SK-N-SH (cell line): ENCODE results near the gene PDE4D. TPM values are rescaled to one million over a fixed set of nuclear protein-coding genes. Genes with fewer than 3 reads are reported as not detected.

ENCODE experiments used
- CTCF ChIA-PET: fragments of 300-600, 350-600 bp; formaldehyde crosslinking; extraction: SDS; loops from one replicate; lab custom pipeline; 2021; lab: Yijun Ruan, JAX
- POLR2A ChIA-PET: fragments of 350-600 bp; sonication (Branson Sonifier 250); formaldehyde crosslinking; extraction: SDS; loops from one replicate; lab custom pipeline; 2020; ENCODE audit warnings: antibody characterized with exemption, inconsistent platforms; lab: Yijun Ruan, JAX
- DNase-seq: peaks from one replicate; pipeline ENCODE4 v3.0.0; 2012
- H2AFZ ChIP-seq: fragments of 200-600 bp; sonication (generic); 2 replicates; pipeline ENCODE4 v1.8.1; 2016; ENCODE audit warnings: antibody characterized with exemption, mild to moderate bottlenecking, low read depth
- H3F3A ChIP-seq: fragments of 200-600 bp; sonication (generic); replicated peaks from 2 replicates; pipeline ENCODE3; 2016; ENCODE audit warnings: antibody characterized with exemption, mild to moderate bottlenecking; ENCODE audit not compliant: insufficient read depth
- H3K27ac ChIP-seq, 2 experiments: fragments of 200-500 bp in 1 of 2; fragments of 200-600 bp in 1 of 2; sonication (Bioruptor generic) in 1 of 2; sonication (generic), shearing (Covaris generic) in 1 of 2; 2 replicates each; pipeline versions ENCODE4 v1.5.1 to v1.6.1; 2014 to 2016; ENCODE audit warnings: low read depth in 2 of 2, inconsistent platforms in 1 of 2, low read length in 1 of 2, mild to moderate bottlenecking in 1 of 2, mixed read lengths in 1 of 2
- H3K27me3 ChIP-seq: fragments of 200-600 bp; sonication (generic), shearing (Covaris generic); 2 replicates; pipeline ENCODE4 v1.6.1; 2016; ENCODE audit warnings: mixed run types; ENCODE audit not compliant: insufficient read depth
- H3K36me3 ChIP-seq, 2 experiments: fragments of 200-500 bp in 1 of 2; fragments of 200-600 bp in 1 of 2; sonication (Bioruptor generic) in 1 of 2; sonication (generic) in 1 of 2; replicated peaks in 1 of 2; 2 replicates each; pipeline versions ENCODE3 to v1.5.1; 2014 to 2016; ENCODE audit warnings: low read length in 1 of 2, mild to moderate bottlenecking in 1 of 2; ENCODE audit not compliant: insufficient read depth in 2 of 2, control insufficient read depth in 1 of 2
- H3K4me1 ChIP-seq, 2 experiments: fragments of 200-500 bp in 1 of 2; fragments of 200-600 bp in 1 of 2; sonication (Bioruptor generic) in 1 of 2; sonication (generic), shearing (Covaris generic) in 1 of 2; 2 replicates each; pipeline versions ENCODE4 v1.5.1 to v1.6.1; 2014 to 2016; ENCODE audit warnings: low read depth in 1 of 2, low read length in 1 of 2, mixed run types in 1 of 2; ENCODE audit not compliant: insufficient read depth in 2 of 2, control insufficient read depth in 1 of 2
- H3K4me2 ChIP-seq: fragments of 200-600 bp; sonication (generic), shearing (Covaris generic); 2 replicates; pipeline ENCODE4 v1.6.1; 2017; ENCODE audit warnings: mixed run types
- H3K4me3 ChIP-seq, 2 experiments: fragments of 200-500 bp in 1 of 2; fragments of 200-600 bp in 1 of 2; sonication (Bioruptor generic) in 1 of 2; sonication (generic), shearing (Covaris generic) in 1 of 2; 2 replicates each; pipeline versions ENCODE4 v1.5.1 to v1.8.1; 2014 to 2016; ENCODE audit warnings: low read depth in 2 of 2, inconsistent platforms in 1 of 2, low read length in 1 of 2, mild to moderate bottlenecking in 1 of 2, mixed read lengths in 1 of 2, moderate library complexity in 1 of 2
- H3K79me2 ChIP-seq: fragments of 200-600 bp; sonication (generic); 2 replicates; pipeline ENCODE4 v1.8.1; 2017; ENCODE audit warnings: mild to moderate bottlenecking; ENCODE audit not compliant: insufficient read depth
- H3K9ac ChIP-seq: fragments of 200-600 bp; sonication (generic); 2 replicates; pipeline ENCODE4 v1.6.1; 2017; ENCODE audit warnings: mixed run types
- H3K9me2 ChIP-seq: fragments of 200-600 bp; sonication (generic); 2 replicates; pipeline ENCODE4 v1.6.1; 2017; ENCODE audit warnings: mixed run types
- H3K9me3 ChIP-seq: fragments of 200-600 bp; sonication (generic); 2 replicates; pipeline ENCODE4 v1.6.1; 2017; ENCODE audit warnings: mixed run types, mild to moderate bottlenecking, moderate library complexity
- H4K20me1 ChIP-seq: fragments of 200-600 bp; sonication (generic); 2 replicates; pipeline ENCODE4 v1.6.1; 2017; ENCODE audit warnings: mild to moderate bottlenecking, mixed run types; ENCODE audit not compliant: insufficient read depth
- FOSL2 ChIP-seq: IDR thresholded peaks from 2 replicates; pipeline ENCODE4 v1.4.0; 2012; ENCODE audit warnings: low read depth, mild to moderate bottlenecking, moderate library complexity, borderline replicate concordance
- GABPA ChIP-seq: IDR thresholded peaks from 2 replicates; pipeline ENCODE4 v1.4.0; 2012; ENCODE audit warnings: low read depth, mild to moderate bottlenecking
- MEF2A ChIP-seq: IDR thresholded peaks from 2 replicates; pipeline ENCODE4 v1.4.0; 2012; ENCODE audit warnings: low read depth, borderline replicate concordance
- NFIC ChIP-seq: IDR thresholded peaks from 2 replicates; pipeline ENCODE4 v1.4.0; 2012; ENCODE audit warnings: borderline replicate concordance
- SIN3A ChIP-seq: IDR thresholded peaks from 2 replicates; pipeline ENCODE4 v1.6.1; 2012; ENCODE audit warnings: low read depth, mild to moderate bottlenecking, low read length, moderate library complexity, borderline replicate concordance
- TAF1 ChIP-seq: IDR thresholded peaks from 2 replicates; pipeline ENCODE4 v1.6.1; 2012; ENCODE audit warnings: low read depth, mild to moderate bottlenecking, low read length, moderate library complexity, borderline replicate concordance
- YY1 ChIP-seq: IDR thresholded peaks from 2 replicates; pipeline ENCODE4 v1.4.0; 2012; ENCODE audit warnings: low read depth, mild to moderate bottlenecking
- WGBS: methylation state at CpG from one replicate; pipeline ENCODE4 v1.1.6; 2017; ENCODE audit warnings: low lambda C conversion rate; 5-methylcytosine and 5-hydroxymethylcytosine counted together
- polyA plus RNA-seq, 3 experiments: library from polyadenylated mRNA; depleted of rRNA; stranded (reverse); fragments of >200 nt; gene quantifications; 2 replicates each; pipeline ENCODE4 v1.2.3, GENCODE V29; 2012
- TF ChIP-seq, protein P1 (sequence below): IDR thresholded peaks from 2 replicates; pipeline ENCODE4 v1.4.0; 2012; ENCODE audit warnings: low read depth, borderline replicate concordance
- TF ChIP-seq, protein P2 (sequence below): IDR thresholded peaks from 2 replicates; pipeline ENCODE4 v1.6.1; 2012; ENCODE audit warnings: mild to moderate bottlenecking, low read depth, low read length, moderate library complexity
- TF ChIP-seq, protein P3 (sequence below): IDR thresholded peaks from 2 replicates; pipeline ENCODE4; 2012

PDE4D gene
- polyA plus RNA-seq, 1 of the 3 experiments (the other 2 are of a cell fraction), result 2.4 TPM

DNA sequence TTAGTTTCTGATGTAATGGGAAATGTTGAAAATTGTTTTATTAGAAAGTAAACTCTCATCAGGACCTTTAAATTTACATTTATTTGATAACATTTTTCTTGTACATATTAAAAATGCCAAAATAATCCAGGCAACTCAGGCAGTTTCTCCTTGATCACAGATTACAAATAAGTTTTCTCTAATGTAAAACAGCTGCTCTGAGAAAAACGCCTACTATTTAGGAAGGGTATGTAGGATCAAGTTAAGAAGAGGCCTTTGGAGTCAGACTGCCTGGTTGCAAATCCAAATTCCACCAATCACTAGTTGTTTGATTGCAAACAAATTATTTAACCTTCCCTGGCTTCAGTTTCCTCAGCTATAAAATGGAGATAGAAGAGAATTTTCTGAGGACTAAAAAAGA is 610.8 kb downstream of the PDE4D start:
- DNase-seq, result no peak
- Histone ChIP-seq H3K4me1 (no peaks in the 10 kb centered on the region), H3K9me3 (no peaks in the 10 kb centered on the region), H2AFZ (no peak overlapping the region), H3F3A (no peaks in the 10 kb centered on the region), H3K27me3 (no peaks in the 10 kb centered on the region), H3K4me2 (no peak overlapping the region), H4K20me1 (no peaks in the 10 kb centered on the region), H3K79me2 (no peaks in the 10 kb centered on the region), H3K36me3 (no peaks in the 10 kb centered on the region), H3K27ac (no peak overlapping the region), H3K4me3 (no peak overlapping the region), H3K9me2 (no peaks in the 10 kb centered on the region), H3K9ac (no peak overlapping the region)
- 52% methylated on average over 1 of the region's 1 CpG for whole genome bisulfite sequencing
- CTCF ChIA-PET, result no interaction called here
- POLR2A ChIA-PET, result no interaction called here
- no peak for TF ChIP-seq MEF2A
- TF ChIP-seq YY1, result no peak
- TF ChIP-seq SIN3A, result no peak

DNA sequence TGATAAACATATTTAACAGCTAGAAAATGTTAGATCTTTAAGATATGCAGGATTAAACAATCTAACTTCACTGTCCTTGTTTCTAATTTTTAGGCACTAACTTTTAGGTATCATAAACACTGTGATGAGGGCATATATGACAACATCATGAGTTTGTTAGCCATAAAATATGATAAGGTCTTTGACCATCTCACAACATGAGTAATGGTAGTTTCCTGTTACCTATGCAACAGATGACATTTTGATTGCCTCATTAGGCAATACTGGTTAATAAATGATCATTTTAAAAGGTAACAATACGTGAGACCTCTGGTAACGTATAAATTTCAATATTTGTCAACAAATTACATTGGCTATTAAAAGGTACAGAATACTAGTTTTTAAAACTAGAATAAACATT is 613.5 kb downstream of the PDE4D start:
- Histone ChIP-seq H3K27me3 (no peaks in the 10 kb centered on the region), H3K9me2 (no peaks in the 10 kb centered on the region), H3K27ac (no peak overlapping the region), H3K4me2 (no peak overlapping the region), H2AFZ (no peak overlapping the region), H3K9ac (no peak overlapping the region), H3K9me3 (no peaks in the 10 kb centered on the region), H4K20me1 (no peaks in the 10 kb centered on the region), H3K79me2 (no peaks in the 10 kb centered on the region), H3K4me3 (no peak overlapping the region), H3K4me1 (peaks cover 0 to 2% of the 10 kb centered on the region in 2 experiments; a peak in 1 of 4 replicates), H3F3A (no peaks in the 10 kb centered on the region), H3K36me3 (no peaks in the 10 kb centered on the region)
- TF ChIP-seq NFIC (no peak), GABPA (no peak), TAF1 (no peak), FOSL2 (no peak)
- TF ChIP-seq, protein P1, sequence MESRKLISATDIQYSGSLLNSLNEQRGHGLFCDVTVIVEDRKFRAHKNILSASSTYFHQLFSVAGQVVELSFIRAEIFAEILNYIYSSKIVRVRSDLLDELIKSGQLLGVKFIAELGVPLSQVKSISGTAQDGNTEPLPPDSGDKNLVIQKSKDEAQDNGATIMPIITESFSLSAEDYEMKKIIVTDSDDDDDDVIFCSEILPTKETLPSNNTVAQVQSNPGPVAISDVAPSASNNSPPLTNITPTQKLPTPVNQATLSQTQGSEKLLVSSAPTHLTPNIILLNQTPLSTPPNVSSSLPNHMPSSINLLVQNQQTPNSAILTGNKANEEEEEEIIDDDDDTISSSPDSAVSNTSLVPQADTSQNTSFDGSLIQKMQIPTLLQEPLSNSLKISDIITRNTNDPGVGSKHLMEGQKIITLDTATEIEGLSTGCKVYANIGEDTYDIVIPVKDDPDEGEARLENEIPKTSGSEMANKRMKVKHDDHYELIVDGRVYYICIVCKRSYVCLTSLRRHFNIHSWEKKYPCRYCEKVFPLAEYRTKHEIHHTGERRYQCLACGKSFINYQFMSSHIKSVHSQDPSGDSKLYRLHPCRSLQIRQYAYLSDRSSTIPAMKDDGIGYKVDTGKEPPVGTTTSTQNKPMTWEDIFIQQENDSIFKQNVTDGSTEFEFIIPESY, result no peak
- TF ChIP-seq, protein P2, sequence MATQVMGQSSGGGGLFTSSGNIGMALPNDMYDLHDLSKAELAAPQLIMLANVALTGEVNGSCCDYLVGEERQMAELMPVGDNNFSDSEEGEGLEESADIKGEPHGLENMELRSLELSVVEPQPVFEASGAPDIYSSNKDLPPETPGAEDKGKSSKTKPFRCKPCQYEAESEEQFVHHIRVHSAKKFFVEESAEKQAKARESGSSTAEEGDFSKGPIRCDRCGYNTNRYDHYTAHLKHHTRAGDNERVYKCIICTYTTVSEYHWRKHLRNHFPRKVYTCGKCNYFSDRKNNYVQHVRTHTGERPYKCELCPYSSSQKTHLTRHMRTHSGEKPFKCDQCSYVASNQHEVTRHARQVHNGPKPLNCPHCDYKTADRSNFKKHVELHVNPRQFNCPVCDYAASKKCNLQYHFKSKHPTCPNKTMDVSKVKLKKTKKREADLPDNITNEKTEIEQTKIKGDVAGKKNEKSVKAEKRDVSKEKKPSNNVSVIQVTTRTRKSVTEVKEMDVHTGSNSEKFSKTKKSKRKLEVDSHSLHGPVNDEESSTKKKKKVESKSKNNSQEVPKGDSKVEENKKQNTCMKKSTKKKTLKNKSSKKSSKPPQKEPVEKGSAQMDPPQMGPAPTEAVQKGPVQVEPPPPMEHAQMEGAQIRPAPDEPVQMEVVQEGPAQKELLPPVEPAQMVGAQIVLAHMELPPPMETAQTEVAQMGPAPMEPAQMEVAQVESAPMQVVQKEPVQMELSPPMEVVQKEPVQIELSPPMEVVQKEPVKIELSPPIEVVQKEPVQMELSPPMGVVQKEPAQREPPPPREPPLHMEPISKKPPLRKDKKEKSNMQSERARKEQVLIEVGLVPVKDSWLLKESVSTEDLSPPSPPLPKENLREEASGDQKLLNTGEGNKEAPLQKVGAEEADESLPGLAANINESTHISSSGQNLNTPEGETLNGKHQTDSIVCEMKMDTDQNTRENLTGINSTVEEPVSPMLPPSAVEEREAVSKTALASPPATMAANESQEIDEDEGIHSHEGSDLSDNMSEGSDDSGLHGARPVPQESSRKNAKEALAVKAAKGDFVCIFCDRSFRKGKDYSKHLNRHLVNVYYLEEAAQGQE, result no peak
- TF ChIP-seq, protein P3, sequence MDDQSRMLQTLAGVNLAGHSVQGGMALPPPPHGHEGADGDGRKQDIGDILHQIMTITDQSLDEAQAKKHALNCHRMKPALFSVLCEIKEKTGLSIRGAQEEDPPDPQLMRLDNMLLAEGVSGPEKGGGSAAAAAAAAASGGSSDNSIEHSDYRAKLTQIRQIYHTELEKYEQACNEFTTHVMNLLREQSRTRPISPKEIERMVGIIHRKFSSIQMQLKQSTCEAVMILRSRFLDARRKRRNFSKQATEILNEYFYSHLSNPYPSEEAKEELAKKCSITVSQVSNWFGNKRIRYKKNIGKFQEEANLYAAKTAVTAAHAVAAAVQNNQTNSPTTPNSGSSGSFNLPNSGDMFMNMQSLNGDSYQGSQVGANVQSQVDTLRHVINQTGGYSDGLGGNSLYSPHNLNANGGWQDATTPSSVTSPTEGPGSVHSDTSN, result no peak
- CTCF ChIA-PET, result no interaction called here
- 89% methylated on average over 2 of the region's 2 CpGs for WGBS
- POLR2A ChIA-PET, result no interaction called here
- DNase-seq, result no peak
